HepG2 (cell line): ENCODE measurements around the gene HDLBP. TPM values are rescaled to one million over a fixed set of nuclear protein-coding genes. Genes with fewer than 3 reads are reported as not detected.

Experiments
- CBX1 ChIP-seq: IDR thresholded peaks from one replicate; pipeline ENCODE4 v1.6.1; 2016; ENCODE audit warnings: antibody characterized with exemption, low read depth
- CEBPB ChIP-seq: IDR thresholded peaks from 2 replicates; pipeline ENCODE4 v1.6.1; 2011; ENCODE audit warnings: low read depth, low read length, improper control_type of control experiment, borderline replicate concordance
- GATAD2A ChIP-seq: IDR thresholded peaks from 2 replicates; pipeline ENCODE4 v1.6.1; 2016
- HIC2 ChIP-seq: sonication (generic); formaldehyde crosslinking; IDR thresholded peaks from 2 replicates; pipeline ENCODE4 v1.9.0; 2022; ENCODE audit warnings: low read depth, missing genetic modification reagents
- HMG20A ChIP-seq: IDR thresholded peaks from 2 replicates; pipeline ENCODE4 v1.6.1; 2016; ENCODE audit warnings: borderline replicate concordance
- HMGA1 ChIP-seq: sonication (generic); formaldehyde crosslinking; conservative IDR thresholded peaks from 2 replicates; pipeline ENCODE4 v1.4.0; 2020; ENCODE audit warnings: missing genetic modification reagents
- MAFF ChIP-seq: IDR thresholded peaks from 2 replicates; pipeline ENCODE4 v1.6.1; 2011; ENCODE audit warnings: low read depth, low read length, improper control_type of control experiment
- MED1 ChIP-seq: sonication (generic); formaldehyde crosslinking; IDR thresholded peaks from 2 replicates; pipeline ENCODE4 v1.4.0; 2020; ENCODE audit warnings: missing genetic modification reagents
- NBN ChIP-seq: fragments of 450-650 bp; conservative IDR thresholded peaks from 2 replicates; pipeline ENCODE4 v1.6.1; 2017
- NFYB ChIP-seq: sonication (generic); formaldehyde crosslinking; IDR thresholded peaks from 2 replicates; pipeline ENCODE4 v1.4.0; 2020; ENCODE audit warnings: missing genetic modification reagents
- ZBTB7A ChIP-seq: sonication (generic); formaldehyde crosslinking; IDR thresholded peaks from 2 replicates; pipeline ENCODE4 v1.8.0; 2022; ENCODE audit warnings: mild to moderate bottlenecking, missing genetic modification reagents
- ZNF407 ChIP-seq: sonication (generic); formaldehyde crosslinking; IDR thresholded peaks from one replicate; pipeline ENCODE4 v1.5.1; 2020; ENCODE audit warnings: mild to moderate bottlenecking, missing genetic modification reagents; ENCODE audit errors: not compliant biosample characterization
- ZNF563 ChIP-seq: sonication (generic); formaldehyde crosslinking; IDR thresholded peaks from 2 replicates; pipeline ENCODE4 v1.8.0; 2022; ENCODE audit warnings: mild to moderate bottlenecking, moderate library complexity, missing genetic modification reagents
- ZNF609 ChIP-seq: sonication (generic); formaldehyde crosslinking; IDR thresholded peaks from 2 replicates; pipeline ENCODE4 v1.4.0; 2020; ENCODE audit warnings: mild to moderate bottlenecking, missing genetic modification reagents, borderline replicate concordance
- ZNF639 ChIP-seq: conservative IDR thresholded peaks from 2 replicates; pipeline ENCODE4 v1.6.1; 2018; ENCODE audit warnings: missing genetic modification reagents
- polyA plus RNA-seq, 8 experiments: library from polyadenylated mRNA; depleted of rRNA in 3 of 8; stranded (reverse) in 7 of 8; unstranded in 1 of 8; fragments of >200 nt; fragmentation: Illumina TruSeq in 4 of 8; extraction: Trizol in 4 of 8; gene quantifications; 2 replicates each; pipeline versions ENCODE4 v1.2.1 to v1.2.3, GENCODE V29; 2011 to 2016; ENCODE audit warnings: low read depth in 4 of 8, missing spikeins in 1 of 8, mixed read lengths in 1 of 8; ENCODE audit not compliant: insufficient read depth in 1 of 8
- total RNA-seq, 5 experiments: library from RNA; depleted of rRNA; stranded (reverse); fragments of >200 nt; fragmentation: Illumina TruSeq; extraction: Trizol; gene quantifications; 2 replicates each; pipeline ENCODE4 v1.2.3, GENCODE V29; 2016; ENCODE audit warnings: low read depth in 1 of 5

HDLBP gene
- total and polyA plus RNA-seq, 2 of the 13 experiments (the other 11 are each of a cell fraction or from before 2014, with no cell fraction given) = 464 to 707 TPM

- TF ChIP-seq ZNF609 (CRISPR knock-in tag) = no peak
- TF ChIP-seq CEBPB = peak; percentile 19; the same call in 1 of the 2 replicates
- TF ChIP-seq HMG20A (CRISPR knock-in tag) = no peak
- peak; percentile 19; the same call in 1 of the 2 replicates for TF ChIP-seq GATAD2A
- TF ChIP-seq MAFF = peak; percentile 56; the same call in 1 of the 2 replicates
- no peak for TF ChIP-seq ZNF407 (CRISPR knock-in tag)
- no peak for TF ChIP-seq ZBTB7A (CRISPR knock-in tag)
- no peak for TF ChIP-seq HIC2
- TF ChIP-seq ZNF563 (CRISPR knock-in tag) = no peak
- TF ChIP-seq NBN = no peak
- TF ChIP-seq ZNF639 = no peak
- TF ChIP-seq CBX1 = no peak
- TF ChIP-seq HMGA1 (CRISPR knock-in tag) = no peak
- no peak for TF ChIP-seq MED1
- peak; percentile 62 for TF ChIP-seq NFYB (CRISPR knock-in tag)
Observed at GRCh38 chr2:241274127-241274526, 41.3 kb downstream of the HDLBP start (continued).
